HepG2 (cell line): ENCODE measurements around the gene FASTK. TPM values are rescaled to one million over a fixed set of nuclear protein-coding genes. Genes with fewer than 3 reads are reported as not detected.

Source experiments
- ARNTL ChIP-seq: sonication (generic); formaldehyde crosslinking; IDR thresholded peaks from 2 replicates; pipeline ENCODE4 v1.4.0; 2020; ENCODE audit warnings: mild to moderate bottlenecking, missing genetic modification reagents
- GATA4 ChIP-seq: sonication (generic); IDR thresholded peaks from 2 replicates; pipeline ENCODE4 v1.6.1; 2016; ENCODE audit warnings: antibody characterized with exemption, low read depth, borderline replicate concordance
- HNRNPUL1 ChIP-seq: fragments of 200-400 bp; formaldehyde crosslinking; IDR thresholded peaks from 2 replicates; pipeline ENCODE4 v1.6.1; 2017; ENCODE audit warnings: low read depth, mild to moderate bottlenecking, low read length, moderate library complexity
- MAFK ChIP-seq, 2 experiments: IDR thresholded peaks in 1 of 2; conservative IDR thresholded peaks in 1 of 2; 2 replicates each; pipeline ENCODE4 v1.6.1; 2011; ENCODE audit warnings: improper control_type of control experiment in 2 of 2, low read length in 2 of 2
- MAX ChIP-seq: IDR thresholded peaks from 2 replicates; pipeline ENCODE4 v1.6.1; 2012; ENCODE audit warnings: inconsistent platforms
- MED13 ChIP-seq: sonication (generic); formaldehyde crosslinking; IDR thresholded peaks from 2 replicates; pipeline ENCODE4 v1.5.0; 2020; ENCODE audit warnings: missing genetic modification reagents
- MIER2 ChIP-seq: IDR thresholded peaks from 2 replicates; pipeline ENCODE4 v1.6.1; 2016; ENCODE audit warnings: missing biosample characterization, missing genetic modification reagents
- PAWR ChIP-seq: sonication (generic); formaldehyde crosslinking; IDR thresholded peaks from 2 replicates; pipeline ENCODE4 v1.4.0; 2020; ENCODE audit warnings: missing genetic modification reagents, mild to moderate bottlenecking, borderline replicate concordance
- POGZ ChIP-seq: sonication (generic); formaldehyde crosslinking; IDR thresholded peaks from 2 replicates; pipeline ENCODE4 v1.4.0; 2020; ENCODE audit warnings: mild to moderate bottlenecking, missing genetic modification reagents
- SPEN ChIP-seq: sonication (generic); formaldehyde crosslinking; IDR thresholded peaks from 2 replicates; pipeline ENCODE4 v1.5.1; 2020; ENCODE audit warnings: low read depth, mild to moderate bottlenecking, missing genetic modification reagents
- TEAD3 ChIP-seq: optimal IDR thresholded peaks from 2 replicates; pipeline ENCODE3; 2016; ENCODE audit warnings: borderline replicate concordance
- TOPORS ChIP-seq: sonication (generic); formaldehyde crosslinking; IDR thresholded peaks from 2 replicates; pipeline ENCODE4 v1.8.0; 2023; ENCODE audit warnings: mild to moderate bottlenecking, missing genetic modification reagents
- ZFP91 ChIP-seq: sonication (generic); formaldehyde crosslinking; IDR thresholded peaks from 2 replicates; pipeline ENCODE4 v1.9.0; 2022; ENCODE audit warnings: missing genetic modification reagents, mild to moderate bottlenecking, borderline replicate concordance
- ZNF124 ChIP-seq: sonication (generic); formaldehyde crosslinking; IDR thresholded peaks from 2 replicates; pipeline ENCODE4 v1.4.0; 2020; ENCODE audit warnings: missing genetic modification reagents
- ZNF224 ChIP-seq: sonication (generic); formaldehyde crosslinking; IDR thresholded peaks from 2 replicates; pipeline ENCODE4 v1.5.0; 2020; ENCODE audit warnings: mild to moderate bottlenecking, missing genetic modification reagents
- ZNF264 ChIP-seq: sonication (generic); formaldehyde crosslinking; IDR thresholded peaks from 2 replicates; pipeline ENCODE4 v1.4.0; 2020; ENCODE audit warnings: missing genetic modification reagents
- ZNF296 ChIP-seq: sonication (generic); formaldehyde crosslinking; conservative IDR thresholded peaks from 2 replicates; pipeline ENCODE4 v1.5.0; 2020; ENCODE audit warnings: mild to moderate bottlenecking, missing genetic modification reagents
- ZNF362 ChIP-seq: sonication (generic); formaldehyde crosslinking; IDR thresholded peaks from 2 replicates; pipeline ENCODE4 v1.4.0; 2020; ENCODE audit warnings: missing genetic modification reagents, mild to moderate bottlenecking, borderline replicate concordance
- ZNF530 ChIP-seq: sonication (generic); formaldehyde crosslinking; IDR thresholded peaks from 2 replicates; pipeline ENCODE4 v1.5.0; 2020; ENCODE audit warnings: low read depth, mild to moderate bottlenecking, missing genetic modification reagents
- ZNF549 ChIP-seq: sonication (generic); formaldehyde crosslinking; IDR thresholded peaks from 2 replicates; pipeline ENCODE4 v1.5.0; 2020; ENCODE audit warnings: missing genetic modification reagents
- ZNF550 ChIP-seq: sonication (generic); formaldehyde crosslinking; IDR thresholded peaks from 2 replicates; pipeline ENCODE4 v1.4.0; 2020; ENCODE audit warnings: mild to moderate bottlenecking, missing genetic modification reagents, borderline replicate concordance
- ZNF619 ChIP-seq: sonication (generic); formaldehyde crosslinking; IDR thresholded peaks from 2 replicates; pipeline ENCODE4 v1.4.0; 2020; ENCODE audit warnings: mild to moderate bottlenecking, missing genetic modification reagents
- ZNF672 ChIP-seq: sonication (generic); formaldehyde crosslinking; IDR thresholded peaks from 2 replicates; pipeline ENCODE4 v1.8.1; 2022; ENCODE audit warnings: missing genetic modification reagents
- ZNF768 ChIP-seq: sonication (generic); formaldehyde crosslinking; IDR thresholded peaks from 2 replicates; pipeline ENCODE4 v1.4.0; 2020; ENCODE audit warnings: missing genetic modification reagents
- ZSCAN30 ChIP-seq: sonication (generic); formaldehyde crosslinking; IDR thresholded peaks from 2 replicates; pipeline ENCODE4 v1.5.0; 2020; ENCODE audit warnings: mild to moderate bottlenecking, missing genetic modification reagents
- polyA plus RNA-seq, 8 experiments: library from polyadenylated mRNA; depleted of rRNA in 3 of 8; stranded (reverse) in 7 of 8; unstranded in 1 of 8; fragments of >200 nt; fragmentation: Illumina TruSeq in 4 of 8; extraction: Trizol in 4 of 8; gene quantifications; 2 replicates each; pipeline versions ENCODE4 v1.2.1 to v1.2.3, GENCODE V29; 2011 to 2016; ENCODE audit warnings: low read depth in 4 of 8, missing spikeins in 1 of 8, mixed read lengths in 1 of 8; ENCODE audit not compliant: insufficient read depth in 1 of 8
- total RNA-seq, 5 experiments: library from RNA; depleted of rRNA; stranded (reverse); fragments of >200 nt; fragmentation: Illumina TruSeq; extraction: Trizol; gene quantifications; 2 replicates each; pipeline ENCODE4 v1.2.3, GENCODE V29; 2016; ENCODE audit warnings: low read depth in 1 of 5
- TF ChIP-seq, protein P1 (sequence below): sonication (generic); formaldehyde crosslinking; IDR thresholded peaks from 2 replicates; pipeline ENCODE4 v1.4.0; 2020; ENCODE audit warnings: missing genetic modification reagents

Gene FASTK
- total and polyA plus RNA-seq, 2 of the 13 experiments (the other 11 are each of a cell fraction or from before 2014, with no cell fraction given): 52.9 to 55.7 TPM

GRCh38 chr7:151087245-151088018 lies 6.8 kb upstream of the FASTK start (continued):
- TF ChIP-seq SPEN (CRISPR knock-in tag) (peak; percentile 32; the same call in 1 of the 2 replicates), ARNTL (CRISPR knock-in tag) (no peak), ZNF264 (CRISPR knock-in tag) (no peak), ZNF124 (no peak), GATA4 (no peak), MED13 (CRISPR knock-in tag) (no peak), MAX (no peak), MAFK (conservative IDR thresholded peaks at IDR 0.05 in 1 of 2, IDR thresholded peaks at IDR 0.05 in 1 of 2; ENCODE audit: low read length in 2 of 2) (no peak), ZSCAN30 (CRISPR knock-in tag) (no peak), HNRNPUL1 (no peak), PAWR (CRISPR knock-in tag) (no peak), ZFP91 (CRISPR knock-in tag) (peak; percentile 31; the same call in 1 of the 2 replicates), ZNF224 (no peak), ZNF672 (no peak), ZNF550 (no peak), ZNF549 (CRISPR knock-in tag) (no peak), ZNF362 (peak; percentile 27; the same call in 1 of the 2 replicates), ZNF619 (CRISPR knock-in tag) (no peak), MIER2 (CRISPR knock-in tag) (no peak), TOPORS (CRISPR knock-in tag) (no peak), ZNF530 (CRISPR knock-in tag) (no peak), TEAD3 (CRISPR knock-in tag) (no peak), POGZ (no peak), ZNF296 (no peak), ZNF768 (CRISPR knock-in tag) (no peak)
- TF ChIP-seq, protein P1, sequence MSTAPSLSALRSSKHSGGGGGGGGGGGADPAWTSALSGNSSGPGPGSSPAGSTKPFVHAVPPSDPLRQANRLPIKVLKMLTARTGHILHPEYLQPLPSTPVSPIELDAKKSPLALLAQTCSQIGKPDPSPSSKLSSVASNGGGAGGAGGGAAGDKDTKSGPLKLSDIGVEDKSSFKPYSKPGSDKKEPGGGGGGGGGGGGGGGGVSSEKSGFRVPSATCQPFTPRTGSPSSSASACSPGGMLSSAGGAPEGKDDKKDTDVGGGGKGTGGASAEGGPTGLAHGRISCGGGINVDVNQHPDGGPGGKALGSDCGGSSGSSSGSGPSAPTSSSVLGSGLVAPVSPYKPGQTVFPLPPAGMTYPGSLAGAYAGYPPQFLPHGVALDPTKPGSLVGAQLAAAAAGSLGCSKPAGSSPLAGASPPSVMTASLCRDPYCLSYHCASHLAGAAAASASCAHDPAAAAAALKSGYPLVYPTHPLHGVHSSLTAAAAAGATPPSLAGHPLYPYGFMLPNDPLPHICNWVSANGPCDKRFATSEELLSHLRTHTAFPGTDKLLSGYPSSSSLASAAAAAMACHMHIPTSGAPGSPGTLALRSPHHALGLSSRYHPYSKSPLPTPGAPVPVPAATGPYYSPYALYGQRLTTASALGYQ (CRISPR knock-in tag): no peak
